ENCODE results near the gene C1orf167.

Gene C1orf167

GRCh38 chr1:11738096-11738495 is 23.9 kb upstream of the C1orf167 start:
- no peak for DNase-seq

- peak; percentile 66 to 74 for DNase-seq
These were observed 23.2 kb upstream of the C1orf167 start for GRCh38 chr1:11738783-11739182.

- DNase-seq, result peak; percentile 69 to 77
These were observed 21.5 kb upstream of the C1orf167 start for GRCh38 chr1:11740258-11741192.

GRCh38 chr1:11741482-11741881 is 20.5 kb upstream of the C1orf167 start:
- DNase-seq, result no peak

- DNase-seq, result no peak
These were observed 20.0 kb upstream of the C1orf167 start for GRCh38 chr1:11741919-11742558.

DNA sequence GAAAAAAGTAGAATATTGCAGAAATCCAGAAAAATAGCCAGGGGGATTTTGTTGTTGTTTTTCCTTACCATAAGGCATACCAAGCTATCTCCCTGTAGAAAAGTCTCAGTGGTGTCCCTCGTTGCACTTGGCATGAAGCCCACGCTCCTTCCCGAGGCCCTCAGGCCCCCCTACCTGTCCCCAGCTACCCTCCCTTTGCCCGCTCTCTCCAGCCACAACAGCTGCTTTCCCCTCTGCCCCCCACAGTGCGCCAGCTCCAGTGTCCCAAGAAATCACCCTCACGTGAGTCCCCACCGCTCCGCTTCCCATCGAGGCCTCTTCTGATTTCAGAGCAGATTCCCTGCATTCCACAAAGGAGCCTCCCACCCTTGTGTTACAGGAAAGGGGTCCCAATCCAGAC is 17.7 kb upstream of the C1orf167 start:
- no peak for DNase-seq

- no peak for DNase-seq
These were observed 15.9 kb upstream of the C1orf167 start for GRCh38 chr1:11746092-11746491.

GRCh38 chr1:11746795-11747487 is 15.1 kb upstream of the C1orf167 start:
- no peak for DNase-seq

DNA sequence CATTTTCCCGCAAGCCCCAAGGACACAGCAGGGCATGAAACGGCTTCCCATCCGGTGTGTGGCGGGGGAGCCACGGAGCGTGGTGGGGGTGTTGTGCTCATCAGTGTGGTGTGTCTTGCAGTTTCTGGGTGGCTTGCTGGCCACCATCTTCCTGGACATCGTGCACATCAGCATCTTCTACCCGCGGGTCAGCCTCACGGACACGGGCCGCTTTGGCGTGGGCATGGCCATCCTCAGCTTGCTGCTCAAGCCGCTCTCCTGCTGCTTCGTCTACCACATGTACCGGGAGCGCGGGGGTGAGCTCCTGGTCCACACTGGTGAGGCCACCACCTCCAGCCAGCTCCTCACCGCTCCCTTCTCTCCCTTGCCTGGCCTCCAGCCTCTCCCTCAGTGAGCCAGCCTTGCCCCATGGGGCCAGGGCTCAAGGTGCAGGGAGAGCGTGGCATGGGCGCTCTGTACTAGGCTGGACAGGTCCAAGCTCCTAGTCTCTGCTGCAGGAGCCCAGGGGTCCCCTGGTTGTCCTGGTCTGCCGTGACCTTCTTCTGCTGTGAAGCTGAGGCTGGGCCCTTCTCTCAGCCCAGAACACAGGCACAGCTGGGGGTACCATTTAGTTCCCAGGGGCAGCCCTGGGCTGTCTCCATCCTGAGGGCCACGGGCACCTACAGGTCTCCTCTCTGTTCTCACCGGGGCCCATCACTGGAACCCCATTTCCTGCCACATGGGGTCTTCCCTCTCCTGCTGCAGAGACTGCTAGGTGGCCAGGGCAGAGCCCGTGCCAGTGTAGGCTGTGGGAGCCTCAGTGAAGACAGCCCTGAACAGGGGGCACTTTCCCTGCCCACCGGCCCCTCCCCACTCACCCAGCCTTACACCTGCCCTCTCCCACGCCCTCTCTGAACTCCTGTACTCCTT is 13.4 kb upstream of the C1orf167 start:
- DNase-seq, result no peak

- peak; percentile 61 to 62 for DNase-seq
These were observed 12.7 kb upstream of the C1orf167 start for GRCh38 chr1:11749203-11749689.

- no peak for DNase-seq
These were observed 12.0 kb upstream of the C1orf167 start for GRCh38 chr1:11749996-11750395.

DNA sequence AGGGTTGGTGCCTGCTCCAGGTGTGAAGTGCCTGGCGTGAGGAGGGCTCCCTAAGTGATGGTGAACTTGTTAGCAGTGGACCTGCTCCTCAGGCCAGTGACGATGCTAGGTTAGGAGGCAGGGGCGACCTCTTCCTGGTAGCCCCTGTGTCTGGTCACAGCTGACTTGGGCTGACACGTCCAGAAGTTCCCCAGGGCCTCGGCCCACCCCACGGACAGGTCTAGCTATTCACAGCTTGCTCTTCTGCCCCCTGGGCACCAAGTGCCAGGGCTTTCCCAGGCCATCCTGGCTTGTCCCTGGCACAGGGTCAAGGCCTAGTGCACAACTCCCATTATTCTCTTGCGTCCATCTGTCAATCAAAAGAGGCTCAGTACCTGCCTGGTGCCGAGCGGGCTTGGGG is 10.9 kb upstream of the C1orf167 start:
- no peak for DNase-seq

DNA sequence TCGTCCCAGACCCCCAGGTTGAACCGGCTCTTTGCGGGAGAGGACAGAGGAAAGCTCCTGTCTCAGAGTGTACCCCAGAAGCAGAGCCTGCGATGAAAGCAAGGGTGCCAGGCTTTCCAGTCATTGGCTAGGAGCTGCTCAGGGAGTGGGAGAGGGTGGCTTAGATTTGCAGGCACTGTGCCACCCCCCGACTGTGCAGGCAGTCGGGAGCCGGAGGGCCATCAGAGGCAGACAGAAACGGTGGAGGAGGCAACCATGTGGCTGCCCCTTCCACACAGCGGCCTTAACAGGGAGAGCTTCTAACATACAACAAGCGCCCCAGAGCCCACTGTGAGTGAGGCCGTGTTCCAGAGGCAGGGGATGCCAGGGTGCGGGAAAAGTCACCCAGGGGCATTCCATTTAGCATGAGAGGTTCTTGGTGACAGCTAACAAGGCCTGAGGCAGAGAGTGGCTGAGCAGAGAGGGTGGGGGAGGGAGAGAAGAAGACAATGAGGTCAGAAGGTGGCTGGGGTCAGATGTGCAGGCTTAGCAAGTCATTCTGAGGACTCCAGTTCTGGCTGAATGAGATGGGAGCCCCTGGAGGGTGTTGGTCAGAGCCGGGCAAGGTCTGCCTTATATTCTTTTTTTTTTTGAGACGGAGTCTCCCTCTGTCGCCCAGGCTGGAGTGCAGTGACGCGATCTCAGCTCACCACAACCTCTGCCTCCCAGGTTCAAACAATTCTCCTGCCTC is 9.5 kb upstream of the C1orf167 start:
- no peak for DNase-seq

- no peak for DNase-seq
These were observed 8.3 kb upstream of the C1orf167 start for GRCh38 chr1:11753555-11754208.

DNA sequence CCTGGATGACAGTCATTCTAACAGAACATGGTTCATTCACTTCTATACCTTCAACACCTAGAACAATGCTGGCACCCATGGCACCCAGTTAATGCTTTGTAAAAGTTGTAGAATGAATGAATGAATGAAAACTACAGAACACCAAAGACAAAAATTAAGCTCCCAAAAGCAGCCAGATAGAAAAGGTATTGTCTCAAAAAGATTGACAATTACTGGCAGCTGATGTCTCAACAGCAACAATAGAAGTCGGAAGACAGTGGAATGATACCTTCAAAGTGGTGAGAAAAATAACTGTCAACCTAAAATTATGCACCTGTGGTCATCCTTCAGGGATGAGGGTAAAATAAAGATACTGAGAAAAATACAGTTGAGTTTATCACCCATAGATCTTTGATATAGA is 4.9 kb upstream of the C1orf167 start:
- no peak for DNase-seq

DNA sequence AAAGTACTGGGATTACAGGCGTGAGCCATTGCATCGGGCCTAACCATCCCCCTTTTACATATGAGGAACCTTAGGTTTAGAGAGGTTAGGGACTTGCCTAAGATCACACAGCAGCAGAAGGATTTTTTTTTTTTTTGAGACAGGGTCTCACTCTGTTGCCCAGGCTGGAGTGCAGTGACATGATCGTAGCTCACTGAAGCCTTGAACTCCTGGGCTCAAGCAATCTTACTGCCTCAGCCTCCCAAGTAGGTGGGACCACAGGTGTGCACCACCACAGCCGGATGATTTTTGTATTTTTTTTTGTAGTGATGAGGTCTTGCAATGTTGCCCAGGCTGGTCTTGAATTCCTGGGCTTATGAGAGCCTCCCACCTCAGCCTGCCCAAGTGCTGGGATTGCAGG is 2.2 kb upstream of the C1orf167 start:
- no peak for DNase-seq

DNA sequence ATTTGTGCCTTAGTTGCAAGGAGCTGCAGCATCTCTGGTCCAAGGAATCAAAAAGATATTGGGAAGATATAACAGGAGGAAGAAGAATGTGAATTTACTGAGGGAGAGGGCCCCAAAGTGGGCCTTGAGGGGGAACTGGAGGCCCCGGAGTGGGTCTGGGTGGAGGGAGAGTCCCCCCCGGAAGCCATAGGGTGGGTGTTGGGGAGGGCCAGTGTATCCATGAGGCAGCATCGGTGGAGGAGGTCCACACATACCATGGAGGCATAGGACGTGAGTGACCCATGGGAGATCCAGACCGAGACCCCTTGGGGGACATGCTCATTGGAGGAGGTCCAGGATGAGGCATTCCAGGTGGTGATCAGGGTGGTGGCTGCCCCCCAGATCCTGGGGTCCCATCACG is 708 bp upstream of the C1orf167 start:
- no peak for DNase-seq

DNA sequence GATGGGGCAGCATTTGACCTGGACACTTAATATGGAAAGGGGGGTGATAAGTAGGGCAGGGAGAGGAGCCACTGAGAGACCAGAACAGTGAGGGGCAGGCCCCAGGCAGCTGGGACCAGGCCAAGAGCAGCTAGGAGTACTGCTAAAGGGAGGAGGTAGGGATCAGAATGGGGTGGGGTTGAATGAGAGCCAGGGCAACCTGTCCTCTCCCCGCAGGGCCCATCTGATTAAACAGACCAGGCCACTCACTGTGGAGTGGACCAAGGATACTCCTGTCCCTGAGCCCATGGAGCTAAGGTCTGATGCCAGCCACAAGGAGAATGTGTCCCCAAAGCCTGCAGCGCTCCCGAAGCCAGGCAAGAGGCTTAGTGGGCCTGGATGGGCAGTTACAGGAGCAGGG is 2.1 kb downstream of the C1orf167 start:
- no peak for DNase-seq

- no peak for DNase-seq
These were observed 2.5 kb downstream of the C1orf167 start for GRCh38 chr1:11764519-11764918.

- DNase-seq, result no peak
These were observed 3.9 kb downstream of the C1orf167 start for GRCh38 chr1:11765661-11766428.
